Tibial nerve (tissue), 4 donors: ENCODE results near the gene CCL22. TPM values are rescaled to one million over a fixed set of nuclear protein-coding genes. Genes with fewer than 3 reads are reported as not detected.

Source experiments
- DNase-seq, 2 donors: peaks; one replicate each; pipeline ENCODE4 v3.0.0-alpha.2; 2019; ENCODE audit warnings: low spot score in 2 of 2
- H3K27ac ChIP-seq, 4 donors: fragments of 200-600 bp; sonication (generic) in 3 of 4; one replicate each; pipeline ENCODE4 v1.5.1; 2017 to 2019; ENCODE audit warnings: mild to moderate bottlenecking in 1 of 4
- H3K27me3 ChIP-seq, 2 donors: fragments of 200-600 bp; sonication (generic) in 1 of 2; one replicate each; pipeline versions ENCODE4 v1.5.1 to v1.6.0; 2017 to 2019
- H3K36me3 ChIP-seq, 3 donors: fragments of 200-600 bp; sonication (generic); one replicate each; pipeline ENCODE4 v1.5.1; 2018 to 2019
- H3K4me1 ChIP-seq, 4 donors: fragments of 200-600 bp; sonication (generic) in 3 of 4; one replicate each; pipeline ENCODE4 v1.5.1; 2017 to 2019
- H3K4me3 ChIP-seq, 4 donors: fragments of 200-600 bp; sonication (generic) in 3 of 4; one replicate each; pipeline ENCODE4 v1.5.1; 2017 to 2019; ENCODE audit warnings: mild to moderate bottlenecking in 1 of 4, moderate library complexity in 1 of 4
- H3K9me3 ChIP-seq, 4 donors: fragments of 200-600 bp; sonication (generic) in 3 of 4; one replicate each; pipeline ENCODE4 v1.5.1; 2017 to 2019
- EP300 ChIP-seq, 2 donors: sonication (generic); formaldehyde crosslinking; IDR thresholded peaks; one replicate each; pipeline ENCODE4 v1.6.1; 2017; ENCODE audit warnings: antibody characterized with exemption in 2 of 2, mild to moderate bottlenecking in 1 of 2
- POLR2A ChIP-seq, 2 donors: fragments of 450-650 bp; IDR thresholded peaks; one replicate each; pipeline ENCODE4 v1.6.1; 2017; ENCODE audit warnings: antibody characterized with exemption in 2 of 2, mild to moderate bottlenecking in 2 of 2, moderate library complexity in 2 of 2
- WGBS, 2 donors: methylation state at CpG; one replicate each; pipeline ENCODE4 v1.1.5; 2018; 5-methylcytosine and 5-hydroxymethylcytosine counted together
- total RNA-seq, 4 donors: library from RNA; depleted of rRNA; stranded (reverse); fragments of >200 nt; gene quantifications; one replicate each; pipeline ENCODE4 v1.1.0, GENCODE V29; 2016
- TF ChIP-seq, protein P1 (sequence below), 5 experiments: fragments of 200-600 bp in 3 of 5; fragments of 450-650 bp in 2 of 5; sonication (generic) in 3 of 5; IDR thresholded peaks; one replicate each; pipeline ENCODE4 v1.5.1; 2016 to 2019; ENCODE audit warnings: antibody characterized with exemption in 5 of 5, mild to moderate bottlenecking in 3 of 5, moderate library complexity in 2 of 5

The CCL22 gene
- total RNA-seq, 4 donors from 2014 or later, result not detected

GRCh38 chr16:57390636-57391295 is 32.2 kb downstream of the CCL22 start:
- Histone ChIP-seq H3K9me3 (peaks cover 0 to 2% (median 0%) of the 10 kb centered on the region in 4 donors), H3K4me1 (peaks cover 0 to 19% (median 0%) of the 10 kb centered on the region in 4 donors), H3K27ac (no peak overlapping the region), H3K4me3 (no peak overlapping the region), H3K27me3 (no peaks in the 10 kb centered on the region), H3K36me3 (no peaks in the 10 kb centered on the region)
- DNase-seq, result no peak
- no peak for TF ChIP-seq EP300 (IDR thresholded peaks at IDR 0.05)
- no peak for TF ChIP-seq POLR2A (IDR thresholded peaks at IDR 0.05)
- TF ChIP-seq, protein P1, sequence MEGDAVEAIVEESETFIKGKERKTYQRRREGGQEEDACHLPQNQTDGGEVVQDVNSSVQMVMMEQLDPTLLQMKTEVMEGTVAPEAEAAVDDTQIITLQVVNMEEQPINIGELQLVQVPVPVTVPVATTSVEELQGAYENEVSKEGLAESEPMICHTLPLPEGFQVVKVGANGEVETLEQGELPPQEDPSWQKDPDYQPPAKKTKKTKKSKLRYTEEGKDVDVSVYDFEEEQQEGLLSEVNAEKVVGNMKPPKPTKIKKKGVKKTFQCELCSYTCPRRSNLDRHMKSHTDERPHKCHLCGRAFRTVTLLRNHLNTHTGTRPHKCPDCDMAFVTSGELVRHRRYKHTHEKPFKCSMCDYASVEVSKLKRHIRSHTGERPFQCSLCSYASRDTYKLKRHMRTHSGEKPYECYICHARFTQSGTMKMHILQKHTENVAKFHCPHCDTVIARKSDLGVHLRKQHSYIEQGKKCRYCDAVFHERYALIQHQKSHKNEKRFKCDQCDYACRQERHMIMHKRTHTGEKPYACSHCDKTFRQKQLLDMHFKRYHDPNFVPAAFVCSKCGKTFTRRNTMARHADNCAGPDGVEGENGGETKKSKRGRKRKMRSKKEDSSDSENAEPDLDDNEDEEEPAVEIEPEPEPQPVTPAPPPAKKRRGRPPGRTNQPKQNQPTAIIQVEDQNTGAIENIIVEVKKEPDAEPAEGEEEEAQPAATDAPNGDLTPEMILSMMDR (IDR thresholded peaks at IDR 0.05), result no peak
- WGBS, 2 donors, result 17 to 34% methylated on average over 5 of the region's 5 CpGs

GRCh38 chr16:57391300-57391699 is 32.7 kb downstream of the CCL22 start:
- TF ChIP-seq, protein P1 (IDR thresholded peaks at IDR 0.05), result no peak
- no peak for TF ChIP-seq EP300 (IDR thresholded peaks at IDR 0.05)
- no peak for TF ChIP-seq POLR2A (IDR thresholded peaks at IDR 0.05)
- Histone ChIP-seq H3K9me3 (peaks cover 0 to 2% (median 0%) of the 10 kb centered on the region in 4 donors), H3K4me3 (no peak overlapping the region), H3K27me3 (no peaks in the 10 kb centered on the region), H3K27ac (no peak overlapping the region), H3K36me3 (no peaks in the 10 kb centered on the region), H3K4me1 (peaks cover 0 to 18% (median 0%) of the 10 kb centered on the region in 4 donors)
- 70 to 74% methylated on average over 4 of the region's 4 CpGs for WGBS, 2 donors
- no peak for DNase-seq

DNA sequence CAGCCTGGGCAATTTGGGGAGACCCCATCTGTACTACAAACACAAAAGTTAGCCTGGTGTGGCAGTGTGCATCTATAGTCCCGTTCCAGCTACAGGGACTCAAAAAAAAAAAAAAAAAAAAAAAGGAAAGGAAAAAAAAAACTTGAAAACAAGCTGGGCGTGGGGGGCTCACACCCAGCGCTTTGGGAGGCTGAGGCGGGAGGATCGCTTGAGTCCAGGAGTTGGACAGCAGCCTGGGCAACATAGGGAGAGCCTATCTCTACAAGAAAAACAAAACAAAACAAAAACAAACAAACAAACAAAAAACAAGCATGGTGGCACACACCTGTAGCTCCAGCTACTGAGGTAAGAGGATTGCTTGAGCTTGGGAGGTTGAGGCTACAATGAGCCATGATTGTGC is 33.1 kb downstream of the CCL22 start:
- H3K36me3 ChIP-seq, result no peaks in the 10 kb centered on the region
- H3K27me3 ChIP-seq, result no peaks in the 10 kb centered on the region
- peaks cover 0 to 13% (median 0%) of the 10 kb centered on the region in 4 donors for H3K4me1 ChIP-seq
- TF ChIP-seq EP300 (IDR thresholded peaks at IDR 0.05) (no peak), POLR2A (IDR thresholded peaks at IDR 0.05) (no peak)
- TF ChIP-seq, protein P1 (IDR thresholded peaks at IDR 0.05), result no peak
- peaks cover 0 to 2% (median 0%) of the 10 kb centered on the region in 4 donors for H3K9me3 ChIP-seq
- no peak overlapping the region for H3K4me3 ChIP-seq
- no peak for DNase-seq
- 79 to 92% methylated on average over 5 of the region's 5 CpGs for WGBS, 2 donors
- H3K27ac ChIP-seq, result no peak overlapping the region

DNA sequence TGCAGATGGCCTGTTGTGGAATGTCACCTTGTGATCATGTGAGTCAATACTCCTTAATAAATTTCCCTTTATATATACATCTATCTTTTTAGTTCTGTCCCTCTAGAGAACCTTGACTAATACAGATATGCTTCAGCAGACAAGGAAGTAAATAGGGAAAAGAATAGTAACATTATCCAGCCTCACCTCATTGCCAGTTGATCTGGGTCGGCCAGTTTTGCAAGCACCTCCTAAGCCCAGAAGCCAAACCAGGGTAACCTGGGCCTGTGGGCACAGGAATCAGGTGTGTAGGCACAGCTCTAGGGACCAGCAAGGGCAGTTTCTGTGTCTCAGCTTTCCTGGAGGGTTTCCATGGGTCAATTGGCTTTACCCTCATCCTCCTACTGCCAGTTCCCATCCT is 34.1 kb downstream of the CCL22 start:
- H3K4me3 ChIP-seq, result no peak overlapping the region
- 87 to 93% methylated on average over 1 of the region's 1 CpG for WGBS, 2 donors
- no peak overlapping the region for H3K27ac ChIP-seq
- H3K4me1 ChIP-seq, result peaks cover 0 to 10% (median 0%) of the 10 kb centered on the region in 4 donors
- TF ChIP-seq POLR2A (IDR thresholded peaks at IDR 0.05) (no peak), EP300 (IDR thresholded peaks at IDR 0.05) (no peak)
- TF ChIP-seq, protein P1 (IDR thresholded peaks at IDR 0.05), result no peak
- H3K27me3 ChIP-seq, result no peaks in the 10 kb centered on the region
- peaks cover 0 to 2% (median 0%) of the 10 kb centered on the region in 4 donors for H3K9me3 ChIP-seq
- no peak for DNase-seq
- no peaks in the 10 kb centered on the region for H3K36me3 ChIP-seq

GRCh38 chr16:57394444-57394843 is 35.9 kb downstream of the CCL22 start:
- Histone ChIP-seq H3K36me3 (no peaks in the 10 kb centered on the region), H3K27me3 (no peaks in the 10 kb centered on the region), H3K4me1 (peaks cover 0 to 10% (median 0%) of the 10 kb centered on the region in 4 donors), H3K9me3 (peaks cover 0 to 2% (median 0%) of the 10 kb centered on the region in 4 donors), H3K27ac (no peak overlapping the region), H3K4me3 (no peak overlapping the region)
- TF ChIP-seq EP300 (IDR thresholded peaks at IDR 0.05) (no peak), POLR2A (IDR thresholded peaks at IDR 0.05) (no peak)
- TF ChIP-seq, protein P1 (IDR thresholded peaks at IDR 0.05), result no peak
- WGBS, 2 donors, result 61 to 72% methylated on average over 6 to 7 of the region's 7 CpGs
- no peak for DNase-seq
